HepG2 (cell line): ENCODE data around the gene WDR18. TPM values are rescaled to one million over a fixed set of nuclear protein-coding genes. Genes with fewer than 3 reads are reported as not detected.

Experiments
- EHMT2 ChIP-seq: fragments of 200-600 bp; sonication (generic); IDR thresholded peaks from 2 replicates; pipeline ENCODE4 v1.7.0; 2017; ENCODE audit warnings: antibody characterized with exemption, low read depth, low read length, borderline replicate concordance
- HMGA1 ChIP-seq: sonication (generic); formaldehyde crosslinking; conservative IDR thresholded peaks from 2 replicates; pipeline ENCODE4 v1.4.0; 2020; ENCODE audit warnings: missing genetic modification reagents
- IRX3 ChIP-seq: sonication (generic); formaldehyde crosslinking; IDR thresholded peaks from 2 replicates; pipeline ENCODE4 v1.8.1; 2023; ENCODE audit warnings: mild to moderate bottlenecking, low read depth, missing genetic modification reagents, borderline replicate concordance
- MBD4 ChIP-seq: IDR thresholded peaks from 2 replicates; pipeline ENCODE4 v1.6.1; 2012; ENCODE audit warnings: low read length, inconsistent platforms, borderline replicate concordance
- MEIS1 ChIP-seq: sonication (generic); formaldehyde crosslinking; IDR thresholded peaks from 2 replicates; pipeline ENCODE4 v1.9.0; 2021; ENCODE audit warnings: mild to moderate bottlenecking, missing genetic modification reagents, moderate library complexity, borderline replicate concordance
- NFE2L2 ChIP-seq: fragments of 150-350 bp; IDR thresholded peaks from 2 replicates; pipeline ENCODE4 v1.6.1; 2014; ENCODE audit warnings: low read length
- RORA ChIP-seq: sonication (generic); formaldehyde crosslinking; IDR thresholded peaks from 2 replicates; pipeline ENCODE4 v1.5.0; 2020; ENCODE audit warnings: mild to moderate bottlenecking, missing genetic modification reagents, moderate library complexity
- SIX4 ChIP-seq: sonication (generic); formaldehyde crosslinking; IDR thresholded peaks from 2 replicates; pipeline ENCODE4 v1.4.0; 2020; ENCODE audit warnings: missing genetic modification reagents
- SOX5 ChIP-seq: IDR thresholded peaks from 2 replicates; pipeline ENCODE4 v1.6.1; 2016; ENCODE audit warnings: borderline replicate concordance
- STAG1 ChIP-seq: sonication (generic); formaldehyde crosslinking; IDR thresholded peaks from 2 replicates; pipeline ENCODE4 v1.4.0; 2020; ENCODE audit warnings: missing genetic modification reagents
- TSC22D2 ChIP-seq: sonication (generic); formaldehyde crosslinking; IDR thresholded peaks from 2 replicates; pipeline ENCODE4 v1.5.1; 2020; ENCODE audit warnings: missing genetic modification reagents, mild to moderate bottlenecking, borderline replicate concordance
- ZNF781 ChIP-seq: sonication (generic); formaldehyde crosslinking; IDR thresholded peaks from 2 replicates; pipeline ENCODE4 v1.5.1; 2020; ENCODE audit warnings: borderline replicate concordance, mild to moderate bottlenecking, missing genetic modification reagents; ENCODE audit errors: not compliant biosample characterization
- ZSCAN12 ChIP-seq: sonication (generic); formaldehyde crosslinking; IDR thresholded peaks from 2 replicates; pipeline ENCODE4 v1.9.0; 2021; ENCODE audit warnings: mild to moderate bottlenecking, missing genetic modification reagents
- polyA plus RNA-seq, 8 experiments: library from polyadenylated mRNA; depleted of rRNA in 3 of 8; stranded (reverse) in 7 of 8; unstranded in 1 of 8; fragments of >200 nt; fragmentation: Illumina TruSeq in 4 of 8; extraction: Trizol in 4 of 8; gene quantifications; 2 replicates each; pipeline versions ENCODE4 v1.2.1 to v1.2.3, GENCODE V29; 2011 to 2016; ENCODE audit warnings: low read depth in 4 of 8, missing spikeins in 1 of 8, mixed read lengths in 1 of 8; ENCODE audit not compliant: insufficient read depth in 1 of 8
- total RNA-seq, 5 experiments: library from RNA; depleted of rRNA; stranded (reverse); fragments of >200 nt; fragmentation: Illumina TruSeq; extraction: Trizol; gene quantifications; 2 replicates each; pipeline ENCODE4 v1.2.3, GENCODE V29; 2016; ENCODE audit warnings: low read depth in 1 of 5
- TF ChIP-seq, protein P1 (sequence below): sonication (generic); formaldehyde crosslinking; IDR thresholded peaks from 2 replicates; pipeline ENCODE4 v1.4.0; 2020; ENCODE audit warnings: missing genetic modification reagents, borderline replicate concordance
- TF ChIP-seq, protein P2 (sequence below): sonication (generic); formaldehyde crosslinking; IDR thresholded peaks from 2 replicates; pipeline ENCODE4 v1.5.1; 2020; ENCODE audit warnings: missing genetic modification reagents, mild to moderate bottlenecking, borderline replicate concordance
- TF ChIP-seq, protein P3 (sequence below): fragments of 450-650 bp; IDR thresholded peaks from 2 replicates; pipeline ENCODE4 v1.6.1; 2017; ENCODE audit warnings: mild to moderate bottlenecking
- TF ChIP-seq, protein P4 (sequence below): sonication (generic); formaldehyde crosslinking; IDR thresholded peaks from 2 replicates; pipeline ENCODE4 v1.4.0; 2020; ENCODE audit warnings: mild to moderate bottlenecking, missing genetic modification reagents, borderline replicate concordance
- TF ChIP-seq, protein P5 (sequence below): sonication (generic); formaldehyde crosslinking; IDR thresholded peaks from 2 replicates; pipeline ENCODE4 v1.8.0; 2022; ENCODE audit warnings: mild to moderate bottlenecking, missing genetic modification reagents

Gene WDR18
- total and polyA plus RNA-seq, 2 of the 13 experiments (the other 11 are each of a cell fraction or from before 2014, with no cell fraction given), result 36.4 to 47.6 TPM

DNA sequence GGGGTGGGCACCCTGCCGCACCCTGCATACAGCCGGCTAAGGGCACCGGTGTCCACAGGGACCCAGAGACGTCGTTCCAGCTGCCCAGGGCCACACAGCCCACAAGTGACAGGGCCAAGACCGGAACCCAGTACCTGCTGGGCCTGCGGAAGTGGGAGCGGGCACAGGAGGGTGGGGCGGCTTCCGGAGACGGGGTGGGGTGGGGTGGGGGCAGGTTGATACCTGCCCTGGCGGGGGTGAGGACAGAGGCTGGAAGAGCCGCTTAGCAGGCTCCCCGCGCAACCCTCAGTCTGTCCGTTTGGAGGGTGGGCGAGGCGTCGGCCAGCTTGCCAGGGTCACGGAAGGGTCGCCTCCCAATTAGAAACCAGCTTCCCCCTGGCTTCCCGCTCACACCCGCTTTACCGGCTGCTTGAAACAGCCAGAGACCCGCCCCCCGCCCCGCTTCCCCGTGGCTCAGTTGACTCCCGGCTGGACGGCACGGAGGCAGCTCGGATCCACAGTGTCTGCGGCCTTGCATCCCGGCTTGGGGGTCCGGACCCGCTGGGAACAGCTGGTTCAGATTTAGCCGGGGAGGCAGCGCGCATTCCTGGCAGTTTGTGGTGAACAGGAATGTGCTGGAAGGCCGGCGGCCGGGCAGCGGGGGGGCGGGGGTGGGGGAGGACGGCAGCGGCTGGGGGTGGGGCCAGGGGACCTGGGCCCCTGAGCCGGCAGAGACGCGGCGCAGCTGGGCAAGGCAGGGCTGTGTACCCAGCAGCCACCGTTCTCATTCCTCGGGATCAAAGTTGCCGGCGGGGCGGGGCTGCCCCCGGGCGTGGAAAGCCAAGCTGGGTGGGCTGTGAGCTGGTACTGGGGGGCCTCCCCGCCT lies 44.1 kb downstream of the WDR18 start (continued):
- TF ChIP-seq, protein P1, sequence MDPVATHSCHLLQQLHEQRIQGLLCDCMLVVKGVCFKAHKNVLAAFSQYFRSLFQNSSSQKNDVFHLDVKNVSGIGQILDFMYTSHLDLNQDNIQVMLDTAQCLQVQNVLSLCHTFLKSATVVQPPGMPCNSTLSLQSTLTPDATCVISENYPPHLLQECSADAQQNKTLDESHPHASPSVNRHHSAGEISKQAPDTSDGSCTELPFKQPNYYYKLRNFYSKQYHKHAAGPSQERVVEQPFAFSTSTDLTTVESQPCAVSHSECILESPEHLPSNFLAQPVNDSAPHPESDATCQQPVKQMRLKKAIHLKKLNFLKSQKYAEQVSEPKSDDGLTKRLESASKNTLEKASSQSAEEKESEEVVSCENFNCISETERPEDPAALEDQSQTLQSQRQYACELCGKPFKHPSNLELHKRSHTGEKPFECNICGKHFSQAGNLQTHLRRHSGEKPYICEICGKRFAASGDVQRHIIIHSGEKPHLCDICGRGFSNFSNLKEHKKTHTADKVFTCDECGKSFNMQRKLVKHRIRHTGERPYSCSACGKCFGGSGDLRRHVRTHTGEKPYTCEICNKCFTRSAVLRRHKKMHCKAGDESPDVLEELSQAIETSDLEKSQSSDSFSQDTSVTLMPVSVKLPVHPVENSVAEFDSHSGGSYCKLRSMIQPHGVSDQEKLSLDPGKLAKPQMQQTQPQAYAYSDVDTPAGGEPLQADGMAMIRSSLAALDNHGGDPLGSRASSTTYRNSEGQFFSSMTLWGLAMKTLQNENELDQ (CRISPR knock-in tag), result no peak
- TF ChIP-seq TSC22D2 (CRISPR knock-in tag) (no peak), ZNF781 (peak; percentile 43), RORA (CRISPR knock-in tag) (no peak), SIX4 (CRISPR knock-in tag) (no peak), MBD4 (no peak), IRX3 (no peak), EHMT2 (no peak), STAG1 (no peak), MEIS1 (no peak), ZSCAN12 (CRISPR knock-in tag) (no peak), HMGA1 (no peak), NFE2L2 (no peak), SOX5 (no peak)
- TF ChIP-seq, protein P2, sequence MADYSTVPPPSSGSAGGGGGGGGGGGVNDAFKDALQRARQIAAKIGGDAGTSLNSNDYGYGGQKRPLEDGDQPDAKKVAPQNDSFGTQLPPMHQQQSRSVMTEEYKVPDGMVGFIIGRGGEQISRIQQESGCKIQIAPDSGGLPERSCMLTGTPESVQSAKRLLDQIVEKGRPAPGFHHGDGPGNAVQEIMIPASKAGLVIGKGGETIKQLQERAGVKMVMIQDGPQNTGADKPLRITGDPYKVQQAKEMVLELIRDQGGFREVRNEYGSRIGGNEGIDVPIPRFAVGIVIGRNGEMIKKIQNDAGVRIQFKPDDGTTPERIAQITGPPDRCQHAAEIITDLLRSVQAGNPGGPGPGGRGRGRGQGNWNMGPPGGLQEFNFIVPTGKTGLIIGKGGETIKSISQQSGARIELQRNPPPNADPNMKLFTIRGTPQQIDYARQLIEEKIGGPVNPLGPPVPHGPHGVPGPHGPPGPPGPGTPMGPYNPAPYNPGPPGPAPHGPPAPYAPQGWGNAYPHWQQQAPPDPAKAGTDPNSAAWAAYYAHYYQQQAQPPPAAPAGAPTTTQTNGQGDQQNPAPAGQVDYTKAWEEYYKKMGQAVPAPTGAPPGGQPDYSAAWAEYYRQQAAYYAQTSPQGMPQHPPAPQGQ (CRISPR knock-in tag), result no peak
- TF ChIP-seq, protein P3, sequence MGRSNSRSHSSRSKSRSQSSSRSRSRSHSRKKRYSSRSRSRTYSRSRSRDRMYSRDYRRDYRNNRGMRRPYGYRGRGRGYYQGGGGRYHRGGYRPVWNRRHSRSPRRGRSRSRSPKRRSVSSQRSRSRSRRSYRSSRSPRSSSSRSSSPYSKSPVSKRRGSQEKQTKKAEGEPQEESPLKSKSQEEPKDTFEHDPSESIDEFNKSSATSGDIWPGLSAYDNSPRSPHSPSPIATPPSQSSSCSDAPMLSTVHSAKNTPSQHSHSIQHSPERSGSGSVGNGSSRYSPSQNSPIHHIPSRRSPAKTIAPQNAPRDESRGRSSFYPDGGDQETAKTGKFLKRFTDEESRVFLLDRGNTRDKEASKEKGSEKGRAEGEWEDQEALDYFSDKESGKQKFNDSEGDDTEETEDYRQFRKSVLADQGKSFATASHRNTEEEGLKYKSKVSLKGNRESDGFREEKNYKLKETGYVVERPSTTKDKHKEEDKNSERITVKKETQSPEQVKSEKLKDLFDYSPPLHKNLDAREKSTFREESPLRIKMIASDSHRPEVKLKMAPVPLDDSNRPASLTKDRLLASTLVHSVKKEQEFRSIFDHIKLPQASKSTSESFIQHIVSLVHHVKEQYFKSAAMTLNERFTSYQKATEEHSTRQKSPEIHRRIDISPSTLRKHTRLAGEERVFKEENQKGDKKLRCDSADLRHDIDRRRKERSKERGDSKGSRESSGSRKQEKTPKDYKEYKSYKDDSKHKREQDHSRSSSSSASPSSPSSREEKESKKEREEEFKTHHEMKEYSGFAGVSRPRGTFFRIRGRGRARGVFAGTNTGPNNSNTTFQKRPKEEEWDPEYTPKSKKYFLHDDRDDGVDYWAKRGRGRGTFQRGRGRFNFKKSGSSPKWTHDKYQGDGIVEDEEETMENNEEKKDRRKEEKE, result no peak
- TF ChIP-seq, protein P4, sequence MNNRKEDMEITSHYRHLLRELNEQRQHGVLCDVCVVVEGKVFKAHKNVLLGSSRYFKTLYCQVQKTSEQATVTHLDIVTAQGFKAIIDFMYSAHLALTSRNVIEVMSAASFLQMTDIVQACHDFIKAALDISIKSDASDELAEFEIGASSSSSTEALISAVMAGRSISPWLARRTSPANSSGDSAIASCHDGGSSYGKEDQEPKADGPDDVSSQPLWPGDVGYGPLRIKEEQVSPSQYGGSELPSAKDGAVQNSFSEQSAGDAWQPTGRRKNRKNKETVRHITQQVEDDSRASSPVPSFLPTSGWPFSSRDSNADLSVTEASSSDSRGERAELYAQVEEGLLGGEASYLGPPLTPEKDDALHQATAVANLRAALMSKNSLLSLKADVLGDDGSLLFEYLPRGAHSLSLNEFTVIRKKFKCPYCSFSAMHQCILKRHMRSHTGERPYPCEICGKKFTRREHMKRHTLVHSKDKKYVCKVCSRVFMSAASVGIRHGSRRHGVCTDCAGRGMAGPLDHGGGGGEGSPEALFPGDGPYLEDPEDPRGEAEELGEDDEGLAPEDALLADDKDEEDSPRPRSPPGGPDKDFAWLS (CRISPR knock-in tag), result no peak
- TF ChIP-seq, protein P5, sequence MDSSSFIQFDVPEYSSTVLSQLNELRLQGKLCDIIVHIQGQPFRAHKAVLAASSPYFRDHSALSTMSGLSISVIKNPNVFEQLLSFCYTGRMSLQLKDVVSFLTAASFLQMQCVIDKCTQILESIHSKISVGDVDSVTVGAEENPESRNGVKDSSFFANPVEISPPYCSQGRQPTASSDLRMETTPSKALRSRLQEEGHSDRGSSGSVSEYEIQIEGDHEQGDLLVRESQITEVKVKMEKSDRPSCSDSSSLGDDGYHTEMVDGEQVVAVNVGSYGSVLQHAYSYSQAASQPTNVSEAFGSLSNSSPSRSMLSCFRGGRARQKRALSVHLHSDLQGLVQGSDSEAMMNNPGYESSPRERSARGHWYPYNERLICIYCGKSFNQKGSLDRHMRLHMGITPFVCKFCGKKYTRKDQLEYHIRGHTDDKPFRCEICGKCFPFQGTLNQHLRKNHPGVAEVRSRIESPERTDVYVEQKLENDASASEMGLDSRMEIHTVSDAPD, result 0 out of 2 replicates have a peak, but pooled peaks have one; percentile 19
